HUDEP-2 (cell line): ENCODE measurements around the gene COQ8B.
"Not testable (repeated sequence)": the region's sequence is repeated elsewhere in the genome, so short reads cannot be mapped to it uniquely, and the experiment has no call there.

Experiments used
- DNase-seq, 76 experiments: peaks; one replicate each; lab custom pipeline; 2025; ENCODE audit not compliant: unreplicated experiment in 76 of 76; lab: John Stamatoyannopoulos, UW

The COQ8B gene

GRCh38 chr19:40742886-40743285, 26.2 kb upstream of the COQ8B start:
- no peak for DNase-seq

GRCh38 chr19:40742477-40742876, 25.8 kb upstream of the COQ8B start:
- DNase-seq: no peak

- no peak for DNase-seq
Observed at GRCh38 chr19:40741527-40742390, 25.1 kb upstream of the COQ8B start.

GRCh38 chr19:40740747-40741146, 24.1 kb upstream of the COQ8B start:
- DNase-seq: no peak

- no peak for DNase-seq
Observed at GRCh38 chr19:40739871-40740703, 23.4 kb upstream of the COQ8B start.

- DNase-seq: no peak
Observed at GRCh38 chr19:40739030-40739839, 22.5 kb upstream of the COQ8B start.

GRCh38 chr19:40737102-40737644, 20.5 kb upstream of the COQ8B start:
- DNase-seq: no peak

- no peak for DNase-seq
Observed at GRCh38 chr19:40736661-40737060, 20.0 kb upstream of the COQ8B start.

- DNase-seq: no peak
Observed at GRCh38 chr19:40735013-40735771, 18.5 kb upstream of the COQ8B start.

GRCh38 chr19:40733149-40733548, 16.5 kb upstream of the COQ8B start:
- no peak for DNase-seq

- not testable (repeated sequence) for DNase-seq
Observed at GRCh38 chr19:40732304-40732703, 15.6 kb upstream of the COQ8B start.

GRCh38 chr19:40730065-40730464, 13.4 kb upstream of the COQ8B start:
- not testable (repeated sequence) for DNase-seq

GRCh38 chr19:40726279-40726678, 9.6 kb upstream of the COQ8B start:
- no peak for DNase-seq

GRCh38 chr19:40724855-40725254, 8.2 kb upstream of the COQ8B start:
- no peak for DNase-seq

GRCh38 chr19:40724315-40724714, 7.6 kb upstream of the COQ8B start:
- DNase-seq: no peak

- DNase-seq: no peak
Observed at GRCh38 chr19:40723661-40724254, 7.1 kb upstream of the COQ8B start.

GRCh38 chr19:40721936-40722661, 5.4 kb upstream of the COQ8B start:
- no peak for DNase-seq

GRCh38 chr19:40721140-40721486, 4.4 kb upstream of the COQ8B start:
- no peak for DNase-seq

GRCh38 chr19:40719414-40719894, 2.8 kb upstream of the COQ8B start:
- DNase-seq: no peak
